ENCODE results near the gene MSL1.
A peak's percentile ranks its signal among the peaks of the same experiment; 100 is the strongest.

The MSL1 gene

GRCh38 chr17:40122999-40123810 lies 1.4 kb downstream of the MSL1 start:
- Histone ChIP-seq H3K27ac (peak overlapping the region; percentile 99), H3K36me3 (peaks cover 58% of the 10 kb centered on the region), H3K4me3 (ENCODE audit: low read depth, low read length) (peak overlapping the region; percentile 95), H3K9me3 (ENCODE audit: severe bottlenecking) (no peaks in the 10 kb centered on the region), H3K27me3 (ENCODE audit: insufficient read depth, low read depth, severe bottlenecking) (no peaks in the 10 kb centered on the region)
- DNase-seq: peak; percentile 85
- no peak for TF ChIP-seq CTCF (IDR thresholded peaks at IDR 0.05; ENCODE audit: low read depth, low read length)

GRCh38 chr17:40123811-40124114 lies 2.0 kb downstream of the MSL1 start:
- no peaks in the 10 kb centered on the region for H3K9me3 ChIP-seq (ENCODE audit: severe bottlenecking)
- H3K27me3 ChIP-seq (ENCODE audit: insufficient read depth, low read depth, severe bottlenecking): no peaks in the 10 kb centered on the region
- peak overlapping the region; percentile 95 for H3K4me3 ChIP-seq (ENCODE audit: low read depth, low read length)
- no peak for DNase-seq
- H3K27ac ChIP-seq: peak overlapping the region; percentile 99
- peaks cover 62% of the 10 kb centered on the region for H3K36me3 ChIP-seq
- no peak for TF ChIP-seq CTCF (IDR thresholded peaks at IDR 0.05; ENCODE audit: low read depth, low read length)

GRCh38 chr17:40124279-40125141 lies 2.7 kb downstream of the MSL1 start:
- Histone ChIP-seq H3K36me3 (peaks cover 70% of the 10 kb centered on the region), H3K27ac (no peak overlapping the region), H3K27me3 (ENCODE audit: insufficient read depth, low read depth, severe bottlenecking) (no peaks in the 10 kb centered on the region), H3K4me3 (ENCODE audit: low read depth, low read length) (peak overlapping the region; percentile 95), H3K9me3 (ENCODE audit: severe bottlenecking) (no peaks in the 10 kb centered on the region)
- DNase-seq: no peak
- no peak for TF ChIP-seq CTCF (IDR thresholded peaks at IDR 0.05; ENCODE audit: low read depth, low read length)

- Histone ChIP-seq H3K36me3 (peaks cover 96% of the 10 kb centered on the region), H3K27me3 (ENCODE audit: insufficient read depth, low read depth, severe bottlenecking) (no peaks in the 10 kb centered on the region), H3K4me3 (ENCODE audit: low read depth, low read length) (no peak overlapping the region), H3K9me3 (ENCODE audit: severe bottlenecking) (no peaks in the 10 kb centered on the region), H3K27ac (no peak overlapping the region)
- TF ChIP-seq CTCF (IDR thresholded peaks at IDR 0.05; ENCODE audit: low read depth, low read length): no peak
- no peak for DNase-seq
Measured at GRCh38 chr17:40129498-40129897, 7.7 kb downstream of the MSL1 start.

GRCh38 chr17:40130352-40131042 lies 8.7 kb downstream of the MSL1 start:
- no peak for TF ChIP-seq CTCF (IDR thresholded peaks at IDR 0.05; ENCODE audit: low read depth, low read length)

More at GRCh38 chr17:40130352-40131042, 8.7 kb downstream of the MSL1 start:
- Histone ChIP-seq H3K27me3 (ENCODE audit: insufficient read depth, low read depth, severe bottlenecking) (no peaks in the 10 kb centered on the region), H3K36me3 (peaks cover 98% of the 10 kb centered on the region), H3K9me3 (ENCODE audit: severe bottlenecking) (no peaks in the 10 kb centered on the region), H3K27ac (no peak overlapping the region), H3K4me3 (ENCODE audit: low read depth, low read length) (no peak overlapping the region)
- DNase-seq: no peak
